Measurements from ENCODE around the gene MRPL3. TPM values are rescaled to one million over a fixed set of nuclear protein-coding genes. Genes with fewer than 3 reads are reported as not detected.

The MRPL3 gene
- total and polyA plus RNA-seq, 2 donors (not counting 1 experiment from before 2014, with no cell fraction given): 18.5 to 50.1 TPM

- Histone ChIP-seq H3K79me2 (ENCODE audit: control insufficient read depth, insufficient read depth, low read length) (no peaks in the 10 kb centered on the region), H2AFZ (ENCODE audit: insufficient read depth, low read depth, low read length, poor library complexity, severe bottlenecking) (no peak overlapping the region), H3K9ac (ENCODE audit: low read length) (no peak overlapping the region), H3K27ac (ENCODE audit: low read length in 2 of 2) (no peak overlapping the region), H3K9me3 (ENCODE audit: control extremely low read depth in 1 of 3, control insufficient read depth in 2 of 3, insufficient read depth in 1 of 3, low read length in 2 of 3) (no peaks in the 10 kb centered on the region), H3K27me3 (replicated peaks in 1 of 4; ENCODE audit: control extremely low read depth in 1 of 4, control insufficient read depth in 3 of 4, insufficient read depth in 4 of 4, low read length in 3 of 4) (peaks cover 0 to 4% (median 0%) of the 10 kb centered on the region in 4 experiments), H3K36me3 (replicated peaks in 1 of 2; ENCODE audit: control extremely low read depth in 1 of 2, control insufficient read depth in 1 of 2, extremely low read depth in 1 of 2, insufficient read depth in 2 of 2, low read length in 1 of 2) (no peaks in the 10 kb centered on the region), H3K4me3 (ENCODE audit: control extremely low read depth in 1 of 5, extremely low read depth in 1 of 5, insufficient read depth in 1 of 5, low read depth in 2 of 5, low read length in 4 of 5) (no peak overlapping the region), H4K20me1 (ENCODE audit: control insufficient read depth, insufficient read depth, low read length, poor library complexity, severe bottlenecking) (no peaks in the 10 kb centered on the region), H3K4me2 (replicated peaks; ENCODE audit: low read depth, low read length, poor library complexity, severe bottlenecking) (no peak overlapping the region), H3K4me1 (ENCODE audit: control insufficient read depth in 2 of 2, insufficient read depth in 2 of 2, low read length in 2 of 2) (no peaks in the 10 kb centered on the region)
- Mint-ChIP-seq H3K4me3 (no peak overlapping the region), H3K27me3 (peaks cover 28% of the 10 kb centered on the region), H3K27ac (no peak overlapping the region), H3K9me3 (ENCODE audit: insufficient read depth) (peaks cover 2% of the 10 kb centered on the region), H3K4me1 (no peaks in the 10 kb centered on the region)
- ChIA-PET POLR2A (no interaction called here), CTCF (no interaction called here)
- DNase-seq: no peak
- intact Hi-C loops (cut with micrococcal nuclease): no loop called here
- TF ChIP-seq CTCF (IDR thresholded peaks at IDR 0.05) (no peak), EZH2 (IDR thresholded peaks at IDR 0.05; ENCODE audit: borderline replicate concordance, insufficient read depth, low read depth, low read length, poor library complexity, severe bottlenecking) (no peak)
- no CpG with 5 or more reads among the region's 1 CpG for WGBS (ENCODE audit: insufficient coverage)
- no peak for ATAC-seq (ENCODE audit: low read depth)
Observed at GRCh38 chr3:131541288-131541687, 38.5 kb upstream of the MRPL3 start.

GRCh38 chr3:131540821-131541220 is 38.0 kb upstream of the MRPL3 start:
- no peak for DNase-seq
- Mint-ChIP-seq H3K9me3 (ENCODE audit: insufficient read depth) (peaks cover 2% of the 10 kb centered on the region), H3K4me3 (no peak overlapping the region), H3K27ac (no peak overlapping the region), H3K4me1 (no peaks in the 10 kb centered on the region), H3K27me3 (peaks cover 30% of the 10 kb centered on the region)
- H2AFZ ChIP-seq (ENCODE audit: insufficient read depth, low read depth, low read length, poor library complexity, severe bottlenecking): no peak overlapping the region
- no peaks in the 10 kb centered on the region for H3K79me2 ChIP-seq (ENCODE audit: control insufficient read depth, insufficient read depth, low read length)
- no peak for TF ChIP-seq EZH2 (IDR thresholded peaks at IDR 0.05; ENCODE audit: borderline replicate concordance, insufficient read depth, low read depth, low read length, poor library complexity, severe bottlenecking)
- no peak for TF ChIP-seq CTCF (IDR thresholded peaks at IDR 0.05)
- 100% methylated on average over 2 of the region's 2 CpGs for WGBS (ENCODE audit: insufficient coverage)
- no peak overlapping the region for H3K9ac ChIP-seq (ENCODE audit: low read length)
- CTCF ChIA-PET: no interaction called here
- H3K4me1 ChIP-seq (ENCODE audit: control insufficient read depth in 2 of 2, insufficient read depth in 2 of 2, low read length in 2 of 2): no peaks in the 10 kb centered on the region
- no peaks in the 10 kb centered on the region for H3K9me3 ChIP-seq (ENCODE audit: control extremely low read depth in 1 of 3, control insufficient read depth in 2 of 3, insufficient read depth in 1 of 3, low read length in 2 of 3)
- ATAC-seq (ENCODE audit: low read depth): no peak
- peaks cover 0 to 4% (median 0%) of the 10 kb centered on the region in 4 experiments for H3K27me3 ChIP-seq (replicated peaks in 1 of 4; ENCODE audit: control extremely low read depth in 1 of 4, control insufficient read depth in 3 of 4, insufficient read depth in 4 of 4, low read length in 3 of 4)
- H3K4me3 ChIP-seq (ENCODE audit: control extremely low read depth in 1 of 5, extremely low read depth in 1 of 5, insufficient read depth in 1 of 5, low read depth in 2 of 5, low read length in 4 of 5): no peak overlapping the region
- H3K27ac ChIP-seq (ENCODE audit: low read length in 2 of 2): no peak overlapping the region
- intact Hi-C loops (cut with micrococcal nuclease): no loop called here
- no peaks in the 10 kb centered on the region for H4K20me1 ChIP-seq (ENCODE audit: control insufficient read depth, insufficient read depth, low read length, poor library complexity, severe bottlenecking)
- POLR2A ChIA-PET: no interaction called here
- H3K4me2 ChIP-seq (replicated peaks; ENCODE audit: low read depth, low read length, poor library complexity, severe bottlenecking): no peak overlapping the region
- no peaks in the 10 kb centered on the region for H3K36me3 ChIP-seq (replicated peaks in 1 of 2; ENCODE audit: control extremely low read depth in 1 of 2, control insufficient read depth in 1 of 2, extremely low read depth in 1 of 2, insufficient read depth in 2 of 2, low read length in 1 of 2)
